ENCODE data around the gene TUBB. TPM values are rescaled to one million over a fixed set of nuclear protein-coding genes. Genes with fewer than 3 reads are reported as not detected.
"Not testable (repeated sequence)": the region's sequence is repeated elsewhere in the genome, so short reads cannot be mapped to it uniquely, and the experiment has no call there.

Gene TUBB
- total and polyA plus RNA-seq, 12 donors: 90.3 to 473 (median 214) TPM

- Histone ChIP-seq H3K4me3 (peak overlapping the region; percentile 33 to 97 (median 80)), H3K27me3 (no peaks in the 10 kb centered on the region), H3K4me1 (replicated peaks in 1 of 2) (peaks cover 16 to 62% of the 10 kb centered on the region in 2 donors), H3K36me3 (replicated peaks in 1 of 2) (peaks cover 0 to 35% of the 10 kb centered on the region in 2 donors), H3K9me3 (replicated peaks in 1 of 3) (no peaks in the 10 kb centered on the region), H3K27ac (peak overlapping the region; percentile 89 to 99 (median 94))
- TF ChIP-seq POLR2A (IDR thresholded peaks at IDR 0.05) (no peak), CTCF (IDR thresholded peaks at IDR 0.05) (no peak)
- WGBS, 4 donors: 0 to 1% (median 0%) methylated on average over 19 to 29 of the region's 29 CpGs
- intact Hi-C loops (cut with DNase I): loop anchor here (2.0 kb wide), 1 partner anchor 34 kb away; the partner anchor contains the start of gene PPP1R18 (in 2 of the 2)
- peak; percentile 75 to 89 (median 83) for DNase-seq
Observed at GRCh38 chr6:30720738-30721197, 616 bp downstream of the TUBB start.

- peak overlapping the region in 3 of 4 donors; percentile 16 to 93 (median 67) for H3K4me3 ChIP-seq
- intact Hi-C loops (cut with DNase I): loop anchor here (1.0 to 2.0 kb wide), 3 partner anchors 35 to 42 kb away; partner anchors contain the start of gene PPP1R18 (in 2 of the 2)
- DNase-seq: peak; percentile 91 to 95 (median 94)
- TF ChIP-seq POLR2A (IDR thresholded peaks at IDR 0.05) (peak in 1 of 2 donors; percentile 59), CTCF (IDR thresholded peaks at IDR 0.05) (peak in 3 of 6 experiments; percentile 50 to 62 (median 51))
- peaks cover 16 to 60% of the 10 kb centered on the region in 2 donors for H3K4me1 ChIP-seq (replicated peaks in 1 of 2)
- no peaks in the 10 kb centered on the region for H3K9me3 ChIP-seq (replicated peaks in 1 of 3)
- peaks cover 0 to 41% of the 10 kb centered on the region in 2 donors for H3K36me3 ChIP-seq (replicated peaks in 1 of 2)
- 1 to 2% (median 2%) methylated on average over 22 to 71 of the region's 71 CpGs for WGBS, 4 donors
- peak overlapping the region; percentile 89 to 99 (median 94) for H3K27ac ChIP-seq
- H3K27me3 ChIP-seq: no peaks in the 10 kb centered on the region
Observed at GRCh38 chr6:30721198-30722024, 1.3 kb downstream of the TUBB start.

- not testable (repeated sequence) for H3K27me3 ChIP-seq; H3K9me3 ChIP-seq (replicated peaks in 1 of 3)
- WGBS, 4 donors: 0 to 11% (median 5%) methylated on average over 6 to 10 of the region's 10 CpGs
- Histone ChIP-seq H3K36me3 (replicated peaks in 1 of 2) (peaks cover 0 to 46% of the 10 kb centered on the region in 2 donors), H3K27ac (peak overlapping the region in 4 of 5 donors; percentile 89 to 99 (median 94)), H3K4me3 (peak overlapping the region in 3 of 4 donors; percentile 16 to 93 (median 57)), H3K4me1 (replicated peaks in 1 of 2) (peaks cover 16 to 56% of the 10 kb centered on the region in 2 donors)
- peak in 6 of 7 donors; percentile 48 to 79 (median 56) for DNase-seq
- intact Hi-C loops (cut with DNase I): loop anchor here (1.0 to 2.0 kb wide), 2 partner anchors 41 to 43 kb away; no protein-coding TSS in a partner anchor
Observed at GRCh38 chr6:30722025-30722279, 1.8 kb downstream of the TUBB start.

GRCh38 chr6:30722280-30723112, 2.3 kb downstream of the TUBB start:
- peaks cover 16 to 56% of the 10 kb centered on the region in 2 donors for H3K4me1 ChIP-seq (replicated peaks in 1 of 2)
- 12 to 14% (median 12%) methylated on average over 25 to 27 of the region's 27 CpGs for WGBS, 4 donors
- peak overlapping the region in 2 of 4 donors; percentile 57 to 93 for H3K4me3 ChIP-seq
- H3K27me3 ChIP-seq: no peaks in the 10 kb centered on the region
- no peaks in the 10 kb centered on the region for H3K9me3 ChIP-seq (replicated peaks in 1 of 3)
- peak; percentile 75 to 96 (median 87) for DNase-seq
- peak in 1 of 2 donors; percentile 24 for TF ChIP-seq POLR2A (IDR thresholded peaks at IDR 0.05)
- peak; percentile 98 to 99 (median 99) for TF ChIP-seq CTCF (IDR thresholded peaks at IDR 0.05)
- H3K36me3 ChIP-seq (replicated peaks in 1 of 2): peaks cover 0 to 51% of the 10 kb centered on the region in 2 donors
- intact Hi-C loops (cut with DNase I): loop anchor here (1.0 to 2.0 kb wide), 2 partner anchors 42 to 43 kb away; no protein-coding TSS in a partner anchor
- peak overlapping the region in 4 of 5 donors; percentile 89 to 99 (median 94) for H3K27ac ChIP-seq

GRCh38 chr6:30723159-30723842, 3.1 kb downstream of the TUBB start:
- intact Hi-C loops (cut with DNase I): loop anchor here in 1 of 2 donors (2.0 kb wide), 1 partner anchor 42 kb away; no protein-coding TSS in a partner anchor
- Histone ChIP-seq H3K36me3 (replicated peaks in 1 of 2) (peaks cover 0 to 59% of the 10 kb centered on the region in 2 donors), H3K27ac (peak overlapping the region in 2 of 5 donors; percentile 94 to 99), H3K4me1 (replicated peaks in 1 of 2) (peaks cover 10 to 59% of the 10 kb centered on the region in 2 donors)
- not testable (repeated sequence) for H3K4me3 ChIP-seq; H3K27me3 ChIP-seq; H3K9me3 ChIP-seq (replicated peaks in 1 of 3)
- 58 to 62% (median 60%) methylated on average over 14 to 16 of the region's 16 CpGs for WGBS, 4 donors
- peak in 1 of 7 donors; percentile 35 for DNase-seq

- WGBS, 4 donors: 54 to 72% (median 63%) methylated on average over 15 to 29 of the region's 29 CpGs
- peaks cover 10 to 51% of the 10 kb centered on the region in 2 donors for H3K4me1 ChIP-seq (replicated peaks in 1 of 2)
Observed at GRCh38 chr6:30723843-30724741, 3.9 kb downstream of the TUBB start.

More at GRCh38 chr6:30723843-30724741, 3.9 kb downstream of the TUBB start:
- Histone ChIP-seq H3K27ac (peak overlapping the region in 2 of 5 donors; percentile 23 to 29), H3K36me3 (replicated peaks in 1 of 2) (peaks cover 0 to 67% of the 10 kb centered on the region in 2 donors)
- not testable (repeated sequence) for H3K27me3 ChIP-seq; H3K4me3 ChIP-seq; H3K9me3 ChIP-seq (replicated peaks in 1 of 3)
- DNase-seq: peak in 1 of 7 donors; percentile 15
- intact Hi-C loops (cut with DNase I): loop anchor here in 1 of 2 donors (2.0 kb wide), 1 partner anchor 43 kb away; no protein-coding TSS in a partner anchor
